Germinal center (tissue), 1 donor: ENCODE results near the gene HNRNPC.
"Not testable (repeated sequence)": the region's sequence is repeated elsewhere in the genome, so short reads cannot be mapped to it uniquely, and the experiment has no call there.

Experiments used
- DNase-seq: peaks from one replicate; pipeline ENCODE4 v3.0.0; 2012; ENCODE audit warnings: mixed read lengths, low spot score

The HNRNPC gene

GRCh38 chr14:21268617-21269251, 508 bp downstream of the HNRNPC start:
- DNase-seq: no peak

- no peak for DNase-seq
Measured at GRCh38 chr14:21267886-21268616, 1.2 kb downstream of the HNRNPC start.

GRCh38 chr14:21267431-21267845, 1.8 kb downstream of the HNRNPC start:
- no peak for DNase-seq

GRCh38 chr14:21264025-21264801, 5.0 kb downstream of the HNRNPC start:
- DNase-seq: no peak

GRCh38 chr14:21263284-21264024, 5.8 kb downstream of the HNRNPC start:
- no peak for DNase-seq

- DNase-seq: no peak
Measured at GRCh38 chr14:21262410-21262809, 6.8 kb downstream of the HNRNPC start.

GRCh38 chr14:21261824-21262223, 7.4 kb downstream of the HNRNPC start:
- no peak for DNase-seq

GRCh38 chr14:21258889-21259787, 10.1 kb downstream of the HNRNPC start:
- no peak for DNase-seq

GRCh38 chr14:21258005-21258888, 11.0 kb downstream of the HNRNPC start:
- no peak for DNase-seq

GRCh38 chr14:21257394-21257909, 11.8 kb downstream of the HNRNPC start:
- DNase-seq: no peak

- no peak for DNase-seq
Measured at GRCh38 chr14:21256539-21257393, 12.5 kb downstream of the HNRNPC start.

- DNase-seq: not testable (repeated sequence)
Measured at GRCh38 chr14:21256102-21256447, 13.2 kb downstream of the HNRNPC start.

GRCh38 chr14:21255385-21256101, 13.7 kb downstream of the HNRNPC start:
- no peak for DNase-seq

- no peak for DNase-seq
Measured at GRCh38 chr14:21252149-21252548, 17.1 kb downstream of the HNRNPC start.

- DNase-seq: no peak
Measured at GRCh38 chr14:21251215-21251614, 18.0 kb downstream of the HNRNPC start.

GRCh38 chr14:21248739-21249411, 20.4 kb downstream of the HNRNPC start:
- DNase-seq: no peak

GRCh38 chr14:21248338-21248737, 20.9 kb downstream of the HNRNPC start:
- no peak for DNase-seq

- DNase-seq: no peak
Measured at GRCh38 chr14:21245813-21246212, 23.4 kb downstream of the HNRNPC start.
